NCI-H524 treated with DMSO at 0.1 percent for 48 hours (cell line): ENCODE measurements around the gene RMI2.
"Not testable (repeated sequence)": the region's sequence is repeated elsewhere in the genome, so short reads cannot be mapped to it uniquely, and the experiment has no call there.

Experiments
- DNase-seq: peaks from one replicate; lab custom pipeline; 2025; lab: John Stamatoyannopoulos, UW

RMI2 gene

DNA sequence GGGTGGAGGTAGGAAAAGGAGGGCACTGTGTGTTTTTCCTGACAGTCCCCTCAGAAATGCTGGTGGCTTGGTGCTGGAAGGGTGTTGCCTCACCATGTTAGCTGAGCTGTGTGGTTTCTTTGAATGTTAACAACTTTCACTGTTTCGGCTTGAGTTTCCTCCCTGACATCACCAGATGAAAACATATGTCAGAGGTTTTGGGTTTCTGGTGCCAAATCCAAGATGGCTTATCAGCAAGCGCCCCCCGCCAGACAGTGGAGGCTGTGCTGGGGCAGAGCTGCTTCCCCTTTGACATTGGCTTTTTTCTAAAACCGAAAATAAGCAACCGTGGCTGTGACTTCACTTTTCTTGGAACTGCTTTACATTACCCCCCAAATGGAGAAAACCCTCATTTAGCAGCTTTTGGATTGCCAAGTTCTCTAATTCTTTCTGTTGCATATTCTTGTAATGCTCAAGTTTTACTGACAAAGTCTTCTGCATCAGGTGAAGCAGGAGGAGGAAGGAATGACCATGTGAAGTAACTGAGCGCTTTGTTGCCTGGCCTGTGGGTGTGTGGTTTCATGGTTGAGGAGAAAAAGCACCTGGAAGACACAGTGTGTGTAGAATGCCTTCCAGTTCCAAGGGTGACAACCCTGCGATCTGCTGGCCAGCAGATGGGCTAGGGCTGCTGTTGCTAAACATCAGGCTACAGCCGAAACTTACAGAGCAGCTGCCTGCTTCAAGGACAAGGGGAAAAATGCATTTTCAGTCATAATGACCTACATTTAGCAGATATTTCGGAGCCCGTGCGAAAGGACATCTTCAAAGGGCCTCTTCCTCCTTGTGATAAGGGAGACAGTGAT is 9.7 kb downstream of the RMI2 start:
- no peak for DNase-seq

DNA sequence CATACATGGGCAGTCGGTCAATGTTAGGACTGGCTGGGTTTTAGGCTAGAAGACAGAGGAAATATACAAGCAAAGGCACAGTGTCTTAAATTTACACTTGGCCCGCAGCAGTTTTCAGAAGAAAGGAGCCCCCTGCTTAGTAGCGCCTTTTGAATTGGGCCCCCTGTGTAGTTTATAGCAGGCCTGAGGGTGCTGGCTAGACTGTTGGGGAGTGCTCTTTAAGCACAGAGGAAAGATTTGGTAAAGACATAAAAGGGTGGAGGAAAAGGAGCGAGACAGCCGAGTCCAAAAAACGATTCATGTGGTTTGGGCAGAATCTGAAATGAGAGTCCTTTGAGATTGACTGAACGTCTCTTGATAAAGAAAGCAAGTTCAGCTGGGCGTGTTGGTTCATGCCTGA is 10.6 kb downstream of the RMI2 start:
- no peak for DNase-seq

DNA sequence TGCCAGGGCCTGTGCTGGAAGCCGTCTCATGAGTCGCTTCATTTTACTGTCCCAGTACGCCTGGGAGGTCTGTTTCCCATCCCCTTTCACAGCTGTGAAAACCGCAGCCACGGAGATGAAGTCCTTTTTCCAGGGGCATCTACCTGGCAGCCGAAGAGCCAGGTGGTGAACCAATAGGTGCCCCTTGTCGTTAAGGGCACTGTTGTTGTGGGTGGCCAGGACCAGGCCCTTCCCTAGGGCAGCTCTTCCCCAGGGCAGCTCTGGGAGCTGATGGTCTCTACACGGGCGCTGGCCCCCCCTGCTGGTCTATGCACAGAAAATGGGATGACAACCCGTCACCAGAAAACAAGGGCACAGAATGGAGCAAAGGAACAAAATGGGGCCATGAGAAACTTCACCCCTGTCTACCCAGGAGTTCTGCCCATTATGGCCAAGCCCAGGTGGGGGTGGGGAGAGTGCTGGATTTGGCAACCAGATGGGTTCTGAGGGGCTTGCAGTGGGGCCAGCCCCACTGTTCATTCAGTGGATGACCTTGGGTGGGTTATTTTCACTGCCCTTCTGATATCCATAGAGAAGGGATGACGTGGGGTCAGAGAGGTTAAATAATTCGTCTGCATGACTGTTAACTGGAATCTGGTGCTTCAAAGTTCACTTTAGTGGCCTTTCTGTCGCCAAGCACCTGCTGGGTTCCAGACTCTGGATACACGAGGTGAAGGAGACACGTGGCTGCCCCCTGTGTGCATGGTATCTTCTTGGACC is 11.5 kb downstream of the RMI2 start:
- DNase-seq = no peak

DNA sequence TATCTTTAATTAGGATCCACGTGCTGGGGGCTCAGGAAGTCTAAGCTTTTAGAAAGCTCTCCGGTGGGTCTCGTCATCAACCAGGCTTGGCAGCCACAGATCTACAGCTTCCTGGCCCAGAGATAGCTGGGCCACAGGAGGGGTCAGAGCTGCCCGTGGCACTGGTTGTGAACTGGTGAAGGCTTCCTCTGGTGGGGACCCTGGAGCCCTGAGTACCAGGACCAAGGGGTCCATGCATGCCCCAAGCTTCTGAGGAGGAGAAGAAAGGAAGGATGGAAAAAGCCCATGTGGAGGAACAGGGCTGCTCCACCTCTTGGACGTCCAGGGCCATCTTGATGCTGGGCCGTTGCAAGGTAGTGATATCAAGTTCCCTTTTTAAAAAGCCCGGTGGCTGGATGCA is 13.3 kb downstream of the RMI2 start:
- DNase-seq = no peak

DNA sequence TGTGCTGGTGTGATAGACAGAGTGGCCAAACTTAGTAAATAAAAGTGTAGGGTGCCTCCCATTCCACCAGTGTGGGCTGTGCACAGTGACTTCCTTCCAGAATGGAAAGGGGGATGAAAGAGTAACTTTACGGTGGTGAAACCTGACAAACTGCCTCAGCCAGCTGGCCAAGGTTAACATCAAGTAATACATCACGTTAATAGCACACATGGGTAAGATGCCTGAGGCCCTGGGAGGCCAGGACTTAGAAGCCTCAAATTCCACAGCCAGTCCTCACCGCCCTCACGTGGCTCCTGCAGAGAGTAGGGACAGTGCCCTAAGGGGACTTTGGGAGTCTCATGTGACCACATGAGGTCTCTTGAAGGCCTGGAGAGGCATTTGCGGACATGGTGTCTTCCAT is 14.1 kb downstream of the RMI2 start:
- DNase-seq = no peak

DNA sequence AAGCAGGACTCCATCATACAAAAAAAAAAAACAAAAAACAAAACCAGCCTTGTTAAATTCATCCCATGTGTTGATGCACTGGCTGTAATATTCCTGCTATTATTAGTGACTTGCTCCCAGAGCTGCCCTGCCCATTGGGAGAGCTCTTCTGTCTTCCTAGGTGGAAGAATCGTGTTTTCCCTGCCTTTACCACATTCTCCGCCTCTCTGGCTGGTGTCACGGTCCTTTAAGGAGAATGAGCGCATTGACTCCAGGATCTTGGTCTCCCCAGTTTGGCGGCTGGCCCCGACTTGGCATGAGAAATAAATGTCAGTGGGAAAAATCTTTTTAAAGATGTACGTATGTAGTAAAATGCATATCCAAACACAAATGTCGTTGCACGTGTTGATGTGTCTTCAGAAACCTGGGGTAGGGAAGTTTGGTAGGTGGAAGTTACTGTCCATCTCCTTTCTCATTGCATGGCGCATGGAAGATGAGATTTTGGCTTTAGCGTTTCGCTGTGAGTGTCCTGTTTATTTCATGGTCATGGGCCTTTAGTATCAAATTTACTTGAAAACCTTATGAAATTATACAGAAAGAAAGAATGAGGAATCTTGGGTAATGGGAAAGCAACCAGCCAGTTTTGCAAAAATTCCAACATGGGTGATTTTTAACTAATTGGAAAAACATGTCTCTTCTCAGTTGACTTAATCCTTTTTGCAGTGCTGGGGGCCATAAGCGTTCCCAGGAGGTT is 15.5 kb downstream of the RMI2 start:
- DNase-seq = no peak

DNA sequence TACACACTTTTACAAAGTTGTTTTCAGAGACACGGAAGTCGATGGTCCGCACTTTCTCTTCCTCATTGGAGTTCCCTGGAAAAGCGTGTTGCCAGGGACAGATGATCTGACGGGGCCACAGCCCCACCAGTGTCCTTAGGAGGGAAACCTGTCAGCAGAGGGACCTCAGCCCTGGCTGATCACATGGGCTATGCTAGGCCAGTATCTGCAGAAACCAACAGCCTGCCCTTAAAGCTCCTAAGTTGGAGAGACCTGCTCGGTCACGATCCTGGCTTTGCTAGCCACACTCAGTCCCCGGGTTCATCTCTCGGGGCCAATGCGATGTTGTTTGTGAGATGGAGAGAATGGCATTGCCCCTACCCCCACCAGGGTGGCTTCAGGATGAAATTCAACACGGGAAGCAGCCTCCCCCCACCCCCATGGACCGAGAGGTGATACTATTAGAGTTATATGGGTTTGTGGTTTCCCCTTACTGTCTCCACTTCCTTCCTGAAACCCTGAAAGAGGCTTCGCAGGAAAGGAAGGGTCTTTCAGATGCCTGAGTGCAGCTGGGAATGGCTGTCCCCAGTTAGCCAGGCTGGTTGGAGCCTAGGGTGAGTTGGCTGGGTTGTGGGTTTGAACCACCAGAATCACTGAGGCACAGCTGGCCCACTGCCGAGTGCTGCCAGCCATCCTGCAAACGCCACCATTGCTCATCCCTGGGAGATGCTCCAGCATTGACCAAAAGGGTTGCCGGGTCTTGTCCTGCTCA is 16.6 kb downstream of the RMI2 start:
- no peak for DNase-seq

DNA sequence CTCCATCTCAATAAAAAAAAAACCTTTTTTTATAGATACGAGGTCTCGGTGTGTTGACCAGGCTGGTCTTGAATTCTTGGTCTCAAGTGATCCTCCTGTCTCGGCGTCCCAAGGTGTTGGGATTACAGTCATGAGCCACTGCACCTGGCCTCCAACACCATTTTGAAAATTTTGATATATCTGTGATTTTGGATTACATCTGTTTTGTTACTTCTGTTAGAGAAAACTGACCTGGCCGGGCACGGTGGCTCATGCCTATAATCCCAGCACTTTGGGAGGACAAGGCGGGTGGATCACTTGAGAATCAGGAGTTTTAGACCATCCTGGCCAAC is 18.6 kb downstream of the RMI2 start:
- no peak for DNase-seq

DNA sequence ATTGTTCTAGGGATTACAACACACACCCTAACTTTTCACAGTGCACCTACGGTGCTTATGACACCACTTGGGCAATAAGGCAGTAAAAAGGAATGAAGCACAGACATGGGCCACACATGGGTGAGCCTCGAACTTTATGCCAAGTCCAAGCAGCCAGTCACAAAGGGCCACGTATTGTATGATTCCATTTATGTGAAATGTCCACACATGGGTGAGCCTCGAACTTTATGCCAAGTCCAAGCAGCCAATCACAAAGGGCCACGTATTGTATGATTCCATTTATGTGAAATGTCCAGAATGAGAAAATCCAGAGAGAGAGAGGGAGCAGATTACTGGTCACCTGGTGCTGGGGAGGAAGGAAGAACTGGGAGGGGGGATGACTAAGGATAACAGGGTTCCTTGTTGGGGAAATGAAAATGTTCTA is 22.2 kb downstream of the RMI2 start:
- DNase-seq = no peak

DNA sequence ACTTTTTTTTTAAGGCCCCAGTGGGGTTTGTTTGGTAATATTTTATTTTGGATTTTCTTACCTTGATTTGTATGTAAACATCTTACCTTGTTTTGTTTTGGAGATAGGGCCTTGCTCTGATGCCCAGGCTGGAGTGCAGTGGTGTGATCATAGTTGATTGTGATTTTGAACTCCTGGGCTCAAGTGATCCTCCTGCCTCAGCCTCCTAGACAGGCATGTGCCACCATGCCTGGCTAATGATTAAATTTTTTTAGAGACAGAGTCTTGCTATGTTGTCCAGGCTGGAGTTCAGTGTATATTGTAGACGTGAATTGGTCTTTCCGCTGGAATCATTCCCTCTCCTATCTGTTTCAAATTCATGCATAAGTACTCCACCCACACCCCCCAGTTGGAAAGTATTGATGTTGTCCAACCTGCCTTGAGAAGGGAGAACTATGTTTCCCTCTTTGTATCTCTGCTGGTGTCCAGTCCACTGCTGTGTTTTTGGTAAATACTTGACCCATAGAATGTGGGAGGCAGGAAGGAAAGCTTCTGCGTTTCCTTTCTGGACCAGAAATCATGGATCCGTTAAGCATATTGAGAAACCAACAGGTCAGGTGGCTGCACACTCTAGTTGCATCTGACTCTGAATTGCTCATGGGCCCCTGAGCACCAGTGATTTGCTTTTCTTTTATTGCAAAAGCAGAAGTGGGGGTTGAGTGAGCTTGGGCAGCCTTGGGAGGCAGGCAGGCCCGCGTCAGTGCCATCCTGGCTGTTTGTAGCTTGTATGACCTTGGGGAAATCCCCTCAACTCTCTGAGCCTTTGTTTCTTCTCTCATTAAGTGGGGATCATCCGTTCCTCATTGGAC is 25.0 kb downstream of the RMI2 start:
- no peak for DNase-seq

DNA sequence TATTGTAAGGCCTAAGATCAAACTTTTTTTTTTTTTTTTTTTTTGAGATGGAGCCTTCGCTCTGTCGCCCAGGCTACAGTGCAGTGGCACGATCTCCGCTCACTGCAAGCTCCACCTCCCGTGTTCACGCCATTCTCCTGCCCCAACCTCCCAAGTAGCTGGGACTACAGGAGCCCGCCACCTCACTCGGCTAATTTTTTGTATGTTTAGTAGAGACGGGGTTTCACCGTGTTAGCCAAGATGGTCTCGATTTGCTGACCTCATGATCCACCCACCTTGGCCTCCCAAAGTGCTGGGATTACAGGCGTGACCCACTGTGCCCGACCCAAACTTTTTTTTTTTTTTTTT is 25.6 kb downstream of the RMI2 start:
- not testable (repeated sequence) for DNase-seq

DNA sequence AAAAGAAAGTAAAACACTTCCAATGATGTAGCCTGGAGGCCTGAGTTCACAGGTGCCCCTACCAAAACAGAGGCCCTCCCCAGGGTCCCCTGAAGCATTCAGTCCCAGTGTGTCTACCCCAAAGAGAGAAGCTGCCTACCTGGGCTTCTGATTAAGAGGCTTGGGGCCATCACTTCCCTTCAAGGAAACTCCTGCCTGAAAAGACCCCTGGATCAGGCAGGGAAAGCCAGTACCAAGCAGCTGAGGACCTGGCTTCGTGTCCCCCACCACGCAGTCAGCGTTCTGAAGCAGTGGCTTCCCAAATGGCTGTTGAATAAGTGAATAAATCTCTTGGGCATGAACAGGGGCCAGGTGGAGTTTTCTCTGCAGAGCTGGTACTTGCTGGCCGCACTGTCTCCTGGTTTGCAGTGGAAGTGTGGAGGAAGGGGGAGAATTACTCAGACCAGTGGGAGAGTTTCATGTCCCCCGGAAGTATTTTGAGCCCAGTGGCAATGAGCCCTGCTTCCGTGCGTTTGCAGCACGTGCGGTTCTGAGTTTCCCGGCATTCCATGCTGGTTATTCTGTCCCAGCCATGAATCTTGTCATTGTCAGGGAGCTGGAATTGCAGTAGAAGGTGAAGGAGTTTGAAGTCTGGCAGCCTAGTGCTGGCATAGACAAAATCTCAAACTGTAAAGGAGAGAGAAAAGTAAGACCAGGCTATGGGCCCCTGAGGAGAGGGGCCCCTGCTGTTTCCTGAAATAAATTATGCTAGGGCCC is 27.0 kb downstream of the RMI2 start:
- DNase-seq = no peak

DNA sequence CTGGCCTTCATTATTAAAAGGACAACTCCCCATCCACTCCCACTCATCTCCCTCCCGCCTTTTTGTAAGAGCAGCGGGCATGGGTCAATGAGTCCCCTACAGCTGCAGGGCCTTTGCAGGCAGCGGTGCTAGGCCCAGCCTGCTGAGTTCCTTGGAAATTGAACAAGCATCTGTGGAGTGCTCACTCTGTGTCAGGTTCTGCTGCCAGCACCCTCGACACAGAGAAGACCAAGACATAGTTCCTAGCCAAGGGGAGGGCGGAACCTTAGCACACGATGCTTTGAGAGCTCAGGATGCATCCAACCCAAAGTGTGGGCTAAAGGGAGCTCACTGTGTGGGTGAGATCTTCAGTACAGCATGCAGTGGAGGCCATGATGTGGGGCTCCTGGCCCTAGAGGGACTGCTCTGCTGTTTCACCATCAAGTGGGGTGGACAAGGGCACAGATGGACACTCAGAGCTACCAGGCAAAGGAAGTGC is 27.6 kb downstream of the RMI2 start:
- no peak for DNase-seq

DNA sequence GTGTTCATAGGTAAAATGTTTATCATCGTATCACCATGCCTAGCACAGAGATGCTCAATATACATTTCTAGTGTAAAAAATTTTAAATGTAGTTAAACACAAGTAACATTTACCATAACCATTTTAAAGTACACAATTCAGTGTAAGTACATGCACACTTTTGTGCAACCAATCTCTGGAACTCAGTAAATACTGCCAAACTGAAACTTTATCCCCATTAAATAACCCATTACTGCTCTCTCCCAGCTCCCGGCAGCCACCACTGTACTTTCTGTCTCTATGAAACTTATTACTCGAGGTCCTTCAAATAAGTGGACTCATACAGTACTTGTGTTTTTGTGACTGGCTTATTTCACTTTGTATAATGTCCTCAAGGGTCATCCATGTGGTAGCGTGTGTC is 29.0 kb downstream of the RMI2 start:
- no peak for DNase-seq

DNA sequence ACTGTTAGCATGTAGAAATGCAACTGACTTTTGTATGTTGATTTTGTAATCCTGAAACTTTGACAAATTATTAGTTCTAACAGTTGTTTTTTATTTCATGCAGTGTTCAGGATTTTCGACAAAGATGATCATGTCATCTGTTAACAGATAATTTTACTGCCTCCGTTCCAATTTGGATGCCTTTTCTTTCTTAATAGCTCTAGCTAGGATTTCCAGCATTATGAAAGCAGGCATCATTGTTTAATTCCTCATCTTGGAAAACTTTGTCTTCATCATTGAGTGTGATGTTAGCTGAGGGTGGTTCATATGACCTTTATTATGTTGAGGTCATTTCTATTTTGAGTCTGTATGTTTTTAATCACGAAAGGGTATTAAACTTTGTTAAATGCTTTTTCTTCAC is 31.9 kb downstream of the RMI2 start:
- DNase-seq = no peak

DNA sequence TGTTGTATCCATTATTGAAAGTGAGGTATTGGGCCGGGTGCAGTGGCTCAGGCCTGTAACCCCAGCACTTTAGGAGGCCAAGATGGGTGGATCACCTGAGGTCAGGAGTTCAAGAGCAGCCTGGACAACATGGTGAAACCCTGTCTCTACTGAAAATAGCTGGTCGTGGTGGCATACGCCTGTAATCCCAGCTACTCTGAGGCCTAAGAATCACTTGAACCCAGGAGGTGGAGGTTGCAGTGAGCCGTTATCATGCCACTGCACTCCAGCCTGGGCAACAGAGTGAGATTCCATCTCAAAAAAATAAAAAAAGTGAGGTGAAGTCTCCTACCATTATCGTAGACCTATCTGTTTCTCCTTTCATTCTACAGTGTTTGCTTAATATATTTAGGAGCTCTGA is 33.7 kb downstream of the RMI2 start:
- DNase-seq = not testable (repeated sequence)

DNA sequence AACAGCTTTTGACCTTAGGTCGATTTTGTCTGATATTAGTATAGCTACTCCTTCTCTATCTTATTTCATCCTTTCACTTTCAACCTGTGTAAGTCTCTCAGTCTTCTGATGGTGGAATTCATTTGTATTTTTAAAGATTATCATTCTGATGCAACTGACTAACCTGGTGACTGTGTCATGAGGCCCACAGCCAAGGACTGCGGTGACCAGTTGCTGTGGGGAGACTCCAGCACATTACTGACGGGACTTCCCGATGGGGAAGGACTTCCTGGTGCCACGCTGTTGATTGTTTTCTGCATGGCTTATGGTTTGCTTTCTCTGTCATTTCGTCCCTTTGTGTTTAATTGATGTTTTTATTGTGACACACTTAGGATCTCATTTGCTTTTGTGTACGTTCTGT is 34.2 kb downstream of the RMI2 start:
- no peak for DNase-seq

DNA sequence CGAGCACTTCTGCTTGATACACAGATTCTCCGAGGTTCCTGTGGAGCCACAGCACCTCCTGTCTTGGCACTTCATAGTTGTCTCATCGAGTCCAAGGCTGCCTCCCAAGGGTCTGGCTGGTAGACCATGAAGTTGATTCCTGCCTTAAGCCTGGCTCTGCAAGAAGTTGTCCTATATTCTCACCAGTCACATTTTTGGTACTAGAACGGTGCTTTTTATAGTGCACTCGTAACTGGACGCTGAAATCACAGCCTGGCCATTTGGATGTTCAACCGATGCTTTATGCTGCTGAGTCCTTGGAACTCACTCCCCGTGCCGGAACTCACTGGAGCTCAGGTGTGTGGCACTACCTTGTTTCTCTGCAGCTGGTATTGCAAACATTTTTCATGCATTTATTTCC is 35.6 kb downstream of the RMI2 start:
- DNase-seq = no peak

DNA sequence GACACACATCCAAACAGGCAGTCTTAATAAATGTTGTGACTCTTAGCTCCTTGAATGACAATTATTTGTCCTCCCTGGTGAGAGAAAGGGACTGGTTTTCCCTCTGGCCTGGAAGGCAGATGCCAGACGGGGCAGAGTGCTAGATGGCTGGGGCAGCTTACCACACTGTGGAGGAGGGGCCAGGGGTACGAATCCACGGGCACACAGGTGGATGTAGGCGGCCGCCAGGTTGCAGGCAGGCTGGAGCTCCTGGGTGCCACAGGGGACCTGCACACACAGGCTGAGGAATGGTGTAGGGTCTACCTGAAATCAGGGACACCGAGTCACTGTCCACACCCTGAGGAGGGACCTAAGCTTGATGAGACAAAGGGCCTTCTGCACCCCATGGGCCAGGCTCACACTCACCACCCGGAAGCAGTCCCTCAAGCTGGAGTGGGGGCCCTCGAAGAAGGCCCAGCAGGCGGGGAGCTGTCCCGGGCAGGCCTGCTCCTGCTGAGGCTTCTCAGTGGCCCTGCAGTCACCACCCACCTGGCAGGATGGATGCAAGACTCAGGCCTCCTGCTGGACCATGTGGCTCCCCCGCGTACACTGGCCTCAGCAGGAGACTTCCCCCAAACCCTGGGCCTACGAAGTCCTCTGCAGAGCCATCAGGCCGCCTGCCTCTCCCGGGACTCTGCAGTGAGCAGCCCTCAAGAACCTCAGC is 38.4 kb downstream of the RMI2 start:
- no peak for DNase-seq
